Right hindlimb (tissue), 1 donor: ENCODE data around the gene TBL1XR1.

Experiments used
- DNase-seq: peaks from one replicate; pipeline ENCODE4 v3.0.0-alpha.2; 2018

TBL1XR1 gene

GRCh38 chr3:177197041-177197726 lies at the start of gene TBL1XR1:
Gene TBL1XR1 (minus strand): TSS chr3:177197482. CDS start chr3:177064977, 132,505 bp downstream.
- peak; percentile 96 for DNase-seq

GRCh38 chr3:177245250-177245649 lies 48.0 kb upstream of the TBL1XR1 start:
- DNase-seq, result no peak

GRCh38 chr3:177244606-177245005 lies 47.3 kb upstream of the TBL1XR1 start:
- no peak for DNase-seq

GRCh38 chr3:177238686-177239216 lies 41.5 kb upstream of the TBL1XR1 start:
- no peak for DNase-seq

GRCh38 chr3:177237206-177237605 lies 39.9 kb upstream of the TBL1XR1 start:
- DNase-seq, result no peak

- no peak for DNase-seq
These were observed 39.4 kb upstream of the TBL1XR1 start for GRCh38 chr3:177236704-177237103.

GRCh38 chr3:177234121-177234520 lies 36.8 kb upstream of the TBL1XR1 start:
- no peak for DNase-seq

- DNase-seq, result no peak
These were observed 34.0 kb upstream of the TBL1XR1 start for GRCh38 chr3:177231242-177231641.

GRCh38 chr3:177230641-177231040 lies 33.4 kb upstream of the TBL1XR1 start:
- no peak for DNase-seq

- no peak for DNase-seq
These were observed 32.5 kb upstream of the TBL1XR1 start for GRCh38 chr3:177229791-177230190.

- no peak for DNase-seq
These were observed 31.4 kb upstream of the TBL1XR1 start for GRCh38 chr3:177228601-177229190.

- DNase-seq, result no peak
These were observed 27.1 kb upstream of the TBL1XR1 start for GRCh38 chr3:177224414-177224813.

- DNase-seq, result no peak
These were observed 24.5 kb upstream of the TBL1XR1 start for GRCh38 chr3:177221744-177222143.

- no peak for DNase-seq
These were observed 23.1 kb upstream of the TBL1XR1 start for GRCh38 chr3:177220136-177220974.

- DNase-seq, result no peak
These were observed 16.7 kb upstream of the TBL1XR1 start for GRCh38 chr3:177213801-177214535.

- DNase-seq, result no peak
These were observed 15.5 kb upstream of the TBL1XR1 start for GRCh38 chr3:177212756-177213155.

- DNase-seq, result no peak
These were observed 15.0 kb upstream of the TBL1XR1 start for GRCh38 chr3:177212278-177212610.

- DNase-seq, result peak; percentile 36
These were observed 14.4 kb upstream of the TBL1XR1 start for GRCh38 chr3:177211503-177212277.

GRCh38 chr3:177210744-177211502 lies 13.6 kb upstream of the TBL1XR1 start:
- DNase-seq, result no peak

- DNase-seq, result no peak
These were observed 12.2 kb upstream of the TBL1XR1 start for GRCh38 chr3:177209509-177209908.

GRCh38 chr3:177208781-177209180 lies 11.5 kb upstream of the TBL1XR1 start:
- no peak for DNase-seq
